Epithelial cell of proximal tubule (primary cell): Measurements from ENCODE around the gene MLN. TPM values are rescaled to one million over a fixed set of nuclear protein-coding genes. Genes with fewer than 3 reads are reported as not detected.

Source experiments
- DNase-seq: peaks from one replicate; pipeline ENCODE4 v3.0.0-alpha.2; 2011; ENCODE audit warnings: low read depth
- H3K4me3 ChIP-seq: 2 replicates; pipeline ENCODE4 v1.5.1; 2011; ENCODE audit warnings: low read depth, mild to moderate bottlenecking, low read length
- total RNA-seq: library from RNA; depleted of rRNA; stranded (reverse); fragments of >200 nt; gene quantifications from 2 replicates; pipeline ENCODE4 v1.2.3, GENCODE V29; 2015
- TF ChIP-seq, protein P1 (sequence below): conservative IDR thresholded peaks from 2 replicates; pipeline ENCODE4 v1.5.1; 2012; ENCODE audit warnings: low read depth, mild to moderate bottlenecking, low read length

MLN gene
- total RNA-seq, 1 donor from 2014 or later, result not detected

DNA sequence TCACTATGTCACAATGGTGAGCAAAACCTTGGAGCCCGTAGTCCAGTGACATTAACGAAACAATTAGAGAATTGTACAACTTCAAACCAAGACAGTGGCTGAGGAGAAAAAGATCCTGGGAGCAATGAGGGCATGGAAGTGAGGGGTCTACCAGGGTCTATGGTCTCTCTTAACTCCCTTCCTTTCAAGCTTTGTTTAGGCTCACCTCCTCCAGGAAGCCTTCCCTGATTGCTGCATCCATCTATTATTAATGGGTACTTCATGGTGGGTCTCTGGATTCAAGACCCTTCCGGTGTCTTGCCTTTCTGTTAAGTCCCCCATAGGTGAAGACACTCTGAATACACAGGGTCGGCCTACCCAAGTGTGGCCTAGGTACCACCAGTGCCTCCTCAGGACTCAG, 38.1 kb upstream of the MLN start:
- TF ChIP-seq, protein P1, sequence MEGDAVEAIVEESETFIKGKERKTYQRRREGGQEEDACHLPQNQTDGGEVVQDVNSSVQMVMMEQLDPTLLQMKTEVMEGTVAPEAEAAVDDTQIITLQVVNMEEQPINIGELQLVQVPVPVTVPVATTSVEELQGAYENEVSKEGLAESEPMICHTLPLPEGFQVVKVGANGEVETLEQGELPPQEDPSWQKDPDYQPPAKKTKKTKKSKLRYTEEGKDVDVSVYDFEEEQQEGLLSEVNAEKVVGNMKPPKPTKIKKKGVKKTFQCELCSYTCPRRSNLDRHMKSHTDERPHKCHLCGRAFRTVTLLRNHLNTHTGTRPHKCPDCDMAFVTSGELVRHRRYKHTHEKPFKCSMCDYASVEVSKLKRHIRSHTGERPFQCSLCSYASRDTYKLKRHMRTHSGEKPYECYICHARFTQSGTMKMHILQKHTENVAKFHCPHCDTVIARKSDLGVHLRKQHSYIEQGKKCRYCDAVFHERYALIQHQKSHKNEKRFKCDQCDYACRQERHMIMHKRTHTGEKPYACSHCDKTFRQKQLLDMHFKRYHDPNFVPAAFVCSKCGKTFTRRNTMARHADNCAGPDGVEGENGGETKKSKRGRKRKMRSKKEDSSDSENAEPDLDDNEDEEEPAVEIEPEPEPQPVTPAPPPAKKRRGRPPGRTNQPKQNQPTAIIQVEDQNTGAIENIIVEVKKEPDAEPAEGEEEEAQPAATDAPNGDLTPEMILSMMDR, result no peak
- no peak for DNase-seq

DNA sequence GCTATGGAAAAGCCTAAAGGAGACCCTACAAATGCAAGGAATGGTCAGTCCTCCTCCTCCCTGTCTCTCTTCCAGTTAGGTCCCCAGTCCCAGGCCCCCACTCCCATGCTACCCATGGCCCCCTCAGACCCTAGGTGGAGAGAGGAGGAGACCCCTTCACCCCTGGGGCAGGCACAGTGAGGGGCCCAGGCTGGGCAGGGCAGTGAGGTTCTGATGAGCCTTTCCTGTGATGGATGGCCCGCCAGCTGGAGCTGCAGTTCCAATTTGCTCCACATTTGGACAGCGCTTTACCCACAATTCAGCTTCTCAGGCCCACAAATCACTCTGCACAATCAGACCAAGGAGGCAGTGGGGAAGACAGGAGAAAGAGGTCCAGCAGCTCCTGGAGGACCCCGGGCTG, 37.3 kb upstream of the MLN start:
- TF ChIP-seq, protein P1, result no peak
- no peak for DNase-seq

More for the DNA sequence above, 38.1 kb upstream of the MLN start:
- H3K4me3 ChIP-seq, result no peak overlapping the region

DNA sequence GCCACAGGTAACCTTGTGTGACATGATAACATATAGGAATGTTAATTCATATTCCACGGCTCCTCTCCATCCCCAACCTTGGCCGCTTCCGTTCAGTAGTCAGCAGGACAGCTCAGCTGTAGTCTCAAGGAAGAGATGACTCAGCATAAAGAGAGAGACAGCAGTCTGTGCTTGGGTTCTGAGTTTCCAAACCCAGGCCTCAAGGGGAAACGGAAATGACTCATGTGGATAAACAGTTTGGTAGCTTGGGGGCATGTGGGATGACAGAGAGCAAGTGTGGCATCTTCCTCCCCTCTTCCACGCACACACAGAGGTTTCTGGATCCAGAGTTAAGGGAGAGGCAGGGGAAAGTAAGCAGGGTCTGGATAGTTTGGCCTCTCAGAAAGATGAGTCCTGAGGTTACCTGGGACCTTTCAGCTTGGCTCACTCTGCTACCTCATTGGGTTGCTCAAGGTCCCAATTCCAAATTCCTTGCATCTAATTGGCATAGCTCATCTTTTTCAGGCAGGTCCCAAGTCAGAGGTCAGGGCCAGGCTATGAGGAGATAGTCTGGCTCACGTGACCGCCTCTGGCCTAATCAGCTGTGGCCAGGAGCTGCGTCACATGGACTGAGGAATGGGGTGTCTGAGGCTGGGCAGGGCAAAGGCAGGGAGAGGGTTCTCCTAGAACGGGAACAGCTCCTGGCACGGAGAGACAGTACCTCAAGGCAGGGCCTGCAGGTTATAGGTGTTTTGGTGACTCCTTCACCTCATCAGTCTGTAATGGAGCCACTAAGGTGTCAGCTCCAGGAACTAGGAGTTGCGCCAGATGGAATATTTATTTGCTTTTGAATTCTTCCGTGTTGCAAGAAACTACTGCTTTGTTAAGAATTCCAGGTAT, 36.5 kb upstream of the MLN start:
- no peak overlapping the region for H3K4me3 ChIP-seq
- TF ChIP-seq, protein P1, result no peak
- peak; percentile 80 for DNase-seq

More for the DNA sequence above, 37.3 kb upstream of the MLN start:
- no peak overlapping the region for H3K4me3 ChIP-seq

DNA sequence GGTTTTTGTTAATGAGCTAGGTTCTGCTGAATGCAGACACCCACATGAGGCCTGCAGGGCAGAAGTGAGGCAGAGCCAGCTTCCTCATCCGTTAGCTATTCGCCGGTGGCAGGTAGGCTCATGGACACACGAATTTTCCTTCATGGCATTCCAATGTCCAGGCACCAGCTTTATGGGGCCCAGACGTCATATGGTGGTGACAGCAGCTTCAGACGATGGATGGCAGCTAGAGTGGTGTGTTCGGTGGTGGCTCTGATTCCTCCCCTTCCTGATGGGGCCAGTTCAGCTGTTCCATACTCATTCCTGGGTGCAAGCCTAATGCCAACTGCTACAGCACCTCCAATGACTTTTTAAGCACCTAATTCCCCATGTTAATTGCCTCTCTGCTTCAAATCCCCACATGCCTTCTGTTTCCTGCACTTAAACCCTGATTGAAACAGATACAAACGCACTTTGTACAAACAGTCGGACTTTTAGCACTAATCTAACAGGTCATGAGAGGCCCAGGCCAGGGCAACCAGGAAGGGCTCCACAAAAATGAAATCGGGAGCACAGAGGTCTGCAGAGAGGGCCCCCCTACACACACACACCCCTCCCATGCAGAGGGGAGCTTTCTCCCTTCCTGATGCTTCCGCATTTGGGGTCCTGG, 35.7 kb upstream of the MLN start:
- DNase-seq, result no peak
- TF ChIP-seq, protein P1, result no peak
- H3K4me3 ChIP-seq, result no peak overlapping the region

DNA sequence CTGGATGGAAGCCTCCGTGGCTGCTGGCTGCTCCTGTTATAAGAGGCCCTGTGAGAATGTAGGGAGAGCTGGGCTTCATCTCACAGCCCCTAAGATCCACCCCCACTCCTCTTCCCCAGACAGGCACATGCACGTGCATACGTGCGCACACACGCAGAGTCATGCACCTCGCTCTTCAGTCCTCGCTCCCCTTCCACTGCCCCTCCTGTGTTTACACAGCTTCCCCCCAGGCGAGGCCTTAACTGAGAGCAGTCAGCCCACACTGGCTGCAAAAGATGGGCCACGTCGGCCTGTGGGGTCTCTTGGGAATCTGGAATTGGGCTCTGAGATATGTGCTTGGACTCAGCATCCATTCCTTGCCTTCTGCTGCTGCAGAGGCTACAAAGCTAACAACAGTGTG, 35.2 kb upstream of the MLN start:
- no peak for DNase-seq
- H3K4me3 ChIP-seq, result no peak overlapping the region
- TF ChIP-seq, protein P1, result no peak

DNA sequence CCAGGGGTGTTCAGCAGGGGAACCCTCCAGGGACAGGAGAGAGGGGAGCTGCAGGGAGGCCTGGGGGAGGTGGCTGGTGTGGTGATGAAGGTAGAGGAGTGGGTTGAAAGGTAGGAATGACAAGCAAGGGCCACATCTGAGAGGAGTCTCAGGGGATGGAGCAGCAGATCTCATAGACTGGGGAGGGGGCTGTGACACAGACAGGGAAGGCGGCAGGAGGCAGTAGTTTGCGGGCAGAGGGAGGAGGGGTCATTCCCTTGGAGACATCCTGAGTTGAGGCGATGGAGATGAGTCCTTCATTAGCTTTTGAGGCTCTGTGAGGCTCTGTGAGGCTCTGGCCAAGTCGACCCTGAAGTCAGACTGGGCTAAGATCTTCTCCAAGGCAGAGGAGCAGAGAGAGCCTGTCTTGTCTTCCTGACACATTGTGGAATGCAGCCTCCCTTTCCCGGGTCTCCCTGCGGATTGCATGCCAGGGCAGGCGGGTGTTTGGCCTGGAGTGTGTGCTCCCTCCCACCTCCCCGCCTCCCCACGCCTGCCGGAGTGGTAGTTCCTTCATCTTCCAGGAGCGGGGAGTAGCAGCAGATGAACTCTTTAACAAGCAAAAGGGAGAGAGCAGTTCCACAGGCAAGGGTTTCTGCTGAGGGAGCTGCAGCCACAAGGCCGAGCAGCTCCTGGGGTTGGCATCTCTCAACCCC, 34.3 kb upstream of the MLN start:
- no peak overlapping the region for H3K4me3 ChIP-seq
- no peak for DNase-seq

More for the DNA sequence above, 34.3 kb upstream of the MLN start:
- TF ChIP-seq, protein P1, result no peak
